Mesothelial cell of epicardium (in vitro differentiated cells): ENCODE data around the gene CHMP2B. TPM values are rescaled to one million over a fixed set of nuclear protein-coding genes. Genes with fewer than 3 reads are reported as not detected.

Experiments used
- DNase-seq, 2 experiments: peaks; one replicate each; pipeline ENCODE4 v3.0.0; 2021; ENCODE audit warnings: low spot score in 2 of 2; ENCODE audit not compliant: unreplicated experiment in 2 of 2
- H3K27ac Mint-ChIP-seq: 2 replicates; pipeline ENCODE4 v1.8.0; 2021; ENCODE audit warnings: mixed read lengths
- H3K27me3 Mint-ChIP-seq: 2 replicates; pipeline ENCODE4 v1.8.0; 2021; ENCODE audit warnings: low read depth, mixed read lengths
- H3K36me3 Mint-ChIP-seq: 2 replicates; pipeline ENCODE4 v1.8.0; 2021; ENCODE audit warnings: mixed read lengths
- H3K4me1 Mint-ChIP-seq: 2 replicates; pipeline ENCODE4 v1.8.0; 2021; ENCODE audit warnings: mixed read lengths
- H3K4me3 Mint-ChIP-seq: 2 replicates; pipeline ENCODE4 v1.8.0; 2021; ENCODE audit warnings: mild to moderate bottlenecking, moderate library complexity, mixed read lengths
- H3K9me3 Mint-ChIP-seq: 2 replicates; pipeline ENCODE4 v1.8.0; 2021; ENCODE audit warnings: mixed read lengths
- total RNA-seq: library from RNA; stranded (reverse); gene quantifications from 3 replicates; pipeline ENCODE4 v1.2.1, GENCODE V29; 2021
- TF ChIP-seq, protein P1 (sequence below): fragments of 200-600 bp; sonication (generic); IDR thresholded peaks from one replicate; pipeline ENCODE4 v1.5.0; 2021; ENCODE audit warnings: antibody characterized with exemption; ENCODE audit not compliant: unreplicated experiment

Gene CHMP2B
- total RNA-seq, 1 donor from 2014 or later = 26.4 TPM

DNA sequence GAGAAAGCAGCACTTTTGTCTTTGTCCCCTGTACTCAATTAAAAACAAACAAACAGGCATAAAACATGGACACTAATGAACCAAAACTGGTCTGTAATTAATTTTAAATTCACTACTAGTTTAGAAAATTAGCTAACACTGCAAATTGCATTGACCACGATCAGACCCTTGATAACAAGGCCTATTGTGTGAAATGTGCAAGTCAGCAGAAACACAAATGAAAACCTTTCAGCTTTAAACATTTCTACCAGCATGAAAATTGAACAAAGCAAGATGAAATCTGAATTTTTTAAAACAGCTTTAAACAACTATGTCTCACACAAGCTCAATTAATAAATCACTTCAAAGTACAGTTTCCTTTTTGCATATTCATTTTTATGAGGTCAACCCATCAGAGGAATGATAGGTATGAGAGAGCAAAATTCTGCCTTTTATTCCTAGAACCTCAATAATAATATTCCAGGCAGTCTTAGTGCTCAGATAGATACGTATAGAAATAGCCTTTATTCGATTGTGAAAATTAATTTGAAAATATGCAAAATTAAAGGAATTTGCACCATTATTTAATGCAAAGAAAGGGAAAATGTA is 27.0 kb upstream of the CHMP2B start:
- no peak overlapping the region for H3K4me3 Mint-ChIP-seq
- H3K27me3 Mint-ChIP-seq = peaks cover 16% of the 10 kb centered on the region
- H3K4me1 Mint-ChIP-seq = peaks cover 36% of the 10 kb centered on the region
- peaks cover 11% of the 10 kb centered on the region for H3K9me3 Mint-ChIP-seq
- no peak overlapping the region for H3K27ac Mint-ChIP-seq
- H3K36me3 Mint-ChIP-seq = no peaks in the 10 kb centered on the region
- no peak for DNase-seq
- TF ChIP-seq, protein P1, sequence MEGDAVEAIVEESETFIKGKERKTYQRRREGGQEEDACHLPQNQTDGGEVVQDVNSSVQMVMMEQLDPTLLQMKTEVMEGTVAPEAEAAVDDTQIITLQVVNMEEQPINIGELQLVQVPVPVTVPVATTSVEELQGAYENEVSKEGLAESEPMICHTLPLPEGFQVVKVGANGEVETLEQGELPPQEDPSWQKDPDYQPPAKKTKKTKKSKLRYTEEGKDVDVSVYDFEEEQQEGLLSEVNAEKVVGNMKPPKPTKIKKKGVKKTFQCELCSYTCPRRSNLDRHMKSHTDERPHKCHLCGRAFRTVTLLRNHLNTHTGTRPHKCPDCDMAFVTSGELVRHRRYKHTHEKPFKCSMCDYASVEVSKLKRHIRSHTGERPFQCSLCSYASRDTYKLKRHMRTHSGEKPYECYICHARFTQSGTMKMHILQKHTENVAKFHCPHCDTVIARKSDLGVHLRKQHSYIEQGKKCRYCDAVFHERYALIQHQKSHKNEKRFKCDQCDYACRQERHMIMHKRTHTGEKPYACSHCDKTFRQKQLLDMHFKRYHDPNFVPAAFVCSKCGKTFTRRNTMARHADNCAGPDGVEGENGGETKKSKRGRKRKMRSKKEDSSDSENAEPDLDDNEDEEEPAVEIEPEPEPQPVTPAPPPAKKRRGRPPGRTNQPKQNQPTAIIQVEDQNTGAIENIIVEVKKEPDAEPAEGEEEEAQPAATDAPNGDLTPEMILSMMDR = no peak

DNA sequence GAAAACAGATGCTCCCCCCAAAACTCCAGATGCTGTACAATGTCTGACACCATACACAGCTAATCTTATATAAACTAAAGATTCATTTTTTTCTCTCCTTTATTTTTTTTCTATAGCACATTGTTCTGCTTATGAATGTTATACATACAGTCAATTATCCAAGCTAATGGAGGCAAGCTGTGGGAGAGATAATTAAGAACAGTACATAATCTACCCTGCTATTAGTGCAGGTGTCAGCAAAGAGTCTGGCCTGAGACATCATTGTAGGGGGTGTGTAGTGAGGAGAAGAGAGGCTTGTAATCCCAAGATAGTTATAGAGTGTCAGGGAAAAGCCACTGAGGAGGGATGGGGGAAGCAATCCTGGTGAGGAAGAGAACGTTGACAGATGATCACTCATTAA is 25.4 kb upstream of the CHMP2B start:
- H3K4me1 Mint-ChIP-seq = peaks cover 36% of the 10 kb centered on the region
- TF ChIP-seq, protein P1 = no peak
- no peak for DNase-seq
- H3K27me3 Mint-ChIP-seq = peaks cover 18% of the 10 kb centered on the region
- H3K27ac Mint-ChIP-seq = no peak overlapping the region
- H3K9me3 Mint-ChIP-seq = peaks cover 3% of the 10 kb centered on the region
- no peak overlapping the region for H3K4me3 Mint-ChIP-seq
- no peaks in the 10 kb centered on the region for H3K36me3 Mint-ChIP-seq

DNA sequence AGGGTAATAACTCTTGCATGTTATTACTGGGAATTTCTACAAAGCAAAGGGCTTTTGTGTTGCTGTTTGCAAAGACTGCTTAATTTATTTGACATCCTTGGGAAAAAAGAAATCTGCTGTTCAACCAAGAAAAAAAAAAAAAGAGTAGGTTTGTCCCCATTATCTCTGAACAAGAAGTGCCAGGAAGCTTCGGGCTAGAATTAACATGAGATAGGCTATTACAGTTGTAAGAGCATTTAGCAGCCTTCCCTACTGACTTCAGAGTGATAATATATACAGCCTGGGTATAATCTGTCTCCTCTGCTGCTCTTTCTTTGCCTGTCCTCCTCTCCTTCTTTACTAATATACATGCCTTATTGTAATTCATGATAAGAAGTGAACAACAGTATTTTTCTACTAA is 23.3 kb upstream of the CHMP2B start:
- H3K27ac Mint-ChIP-seq = no peak overlapping the region
- H3K4me3 Mint-ChIP-seq = no peak overlapping the region
- H3K9me3 Mint-ChIP-seq = no peaks in the 10 kb centered on the region
- H3K27me3 Mint-ChIP-seq = peaks cover 20% of the 10 kb centered on the region
- TF ChIP-seq, protein P1 = no peak
- peaks cover 27% of the 10 kb centered on the region for H3K4me1 Mint-ChIP-seq
- DNase-seq = no peak
- H3K36me3 Mint-ChIP-seq = no peaks in the 10 kb centered on the region

DNA sequence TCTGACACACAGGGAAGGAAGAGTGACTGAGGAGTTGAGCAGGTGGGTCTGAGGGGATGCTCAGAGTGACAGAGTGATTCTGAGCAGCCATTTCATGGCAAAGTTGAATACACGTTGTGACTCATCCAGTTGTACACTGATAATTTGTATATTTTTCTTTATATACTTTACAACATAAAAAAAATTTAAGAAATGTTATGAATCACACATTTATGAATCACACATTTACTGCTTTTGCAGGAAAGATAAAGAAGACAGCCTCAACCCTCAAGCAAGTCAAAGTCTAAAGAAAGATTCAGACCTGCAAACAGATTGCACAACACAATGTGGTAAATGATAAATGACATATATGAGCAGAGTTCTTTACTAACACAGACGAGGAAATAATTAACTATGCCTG is 21.0 kb upstream of the CHMP2B start:
- TF ChIP-seq, protein P1 = no peak
- peaks cover 11% of the 10 kb centered on the region for H3K4me1 Mint-ChIP-seq
- no peaks in the 10 kb centered on the region for H3K9me3 Mint-ChIP-seq
- H3K27ac Mint-ChIP-seq = no peak overlapping the region
- H3K4me3 Mint-ChIP-seq = no peak overlapping the region
- DNase-seq = no peak
- H3K36me3 Mint-ChIP-seq = no peaks in the 10 kb centered on the region
- peaks cover 22% of the 10 kb centered on the region for H3K27me3 Mint-ChIP-seq

DNA sequence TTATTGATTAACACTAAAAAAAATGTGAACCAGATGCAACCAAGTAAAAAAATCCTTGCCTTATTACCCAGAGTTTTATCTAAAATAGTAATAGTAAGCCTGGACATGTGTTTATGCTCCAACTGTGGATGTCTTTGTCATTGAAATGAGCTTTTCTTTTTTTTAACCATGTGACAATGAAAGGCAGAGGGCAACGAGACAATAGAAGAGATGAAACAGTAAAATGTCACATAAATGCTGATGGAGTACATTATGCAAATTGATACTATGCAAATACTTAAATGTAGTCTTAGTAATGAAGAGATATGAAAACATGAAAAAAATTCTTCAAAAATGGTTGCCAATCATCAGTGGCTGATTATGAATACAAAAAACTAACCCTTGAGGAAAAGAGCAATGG is 20.5 kb upstream of the CHMP2B start:
- TF ChIP-seq, protein P1 = no peak
- DNase-seq = no peak
- no peak overlapping the region for H3K4me3 Mint-ChIP-seq
- H3K27me3 Mint-ChIP-seq = peaks cover 24% of the 10 kb centered on the region
- H3K27ac Mint-ChIP-seq = no peak overlapping the region
- H3K4me1 Mint-ChIP-seq = peaks cover 11% of the 10 kb centered on the region
- H3K36me3 Mint-ChIP-seq = no peaks in the 10 kb centered on the region
- H3K9me3 Mint-ChIP-seq = no peaks in the 10 kb centered on the region

DNA sequence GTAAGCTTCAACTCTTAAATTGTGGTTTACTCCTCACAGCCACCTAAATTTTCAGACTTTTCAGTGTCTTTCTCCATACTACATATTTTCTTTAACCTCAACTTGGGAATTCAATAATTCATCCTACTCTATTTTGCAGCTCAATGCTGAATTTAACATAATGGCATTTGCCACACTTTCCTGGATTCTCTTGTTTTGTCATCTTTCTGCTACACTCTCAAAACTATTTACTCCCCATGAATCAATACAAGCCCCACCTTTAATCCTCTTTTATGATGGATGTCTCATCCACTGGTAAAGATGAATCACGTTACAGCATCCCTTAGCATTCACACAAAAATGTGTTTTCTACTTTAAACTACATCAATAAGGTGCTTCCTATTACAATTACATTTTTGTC is 19.6 kb upstream of the CHMP2B start:
- Mint-ChIP-seq H3K36me3 (no peaks in the 10 kb centered on the region), H3K27ac (no peak overlapping the region), H3K27me3 (peaks cover 28% of the 10 kb centered on the region), H3K4me1 (peaks cover 9% of the 10 kb centered on the region), H3K4me3 (no peak overlapping the region), H3K9me3 (no peaks in the 10 kb centered on the region)
- no peak for DNase-seq
- TF ChIP-seq, protein P1 = no peak
